ENCODE measurements around the gene GRID1.

GRCh38 chr10:86393362-86393761, 26.8 kb upstream of the GRID1 start:
- TF ChIP-seq CTCF (IDR thresholded peaks at IDR 0.05) (no peak), POLR2A (IDR thresholded peaks at IDR 0.05) (no peak)

Data from lower leg skin (tissue), 3 donors.